AG10803 (cell line): ENCODE results near the gene CLTB.

ENCODE experiments used
- DNase-seq: peaks from one replicate; pipeline ENCODE4 v3.0.0; 2010; ENCODE audit warnings: low read depth
- H3K4me3 ChIP-seq: 2 replicates; pipeline ENCODE4 v1.5.1; 2011; ENCODE audit warnings: mild to moderate bottlenecking, low read length, control low read depth
- TF ChIP-seq, protein P1 (sequence below): conservative IDR thresholded peaks from 2 replicates; pipeline ENCODE4 v1.5.1; 2011; ENCODE audit warnings: mild to moderate bottlenecking, low read length, control low read depth, inconsistent platforms

Gene CLTB

DNA sequence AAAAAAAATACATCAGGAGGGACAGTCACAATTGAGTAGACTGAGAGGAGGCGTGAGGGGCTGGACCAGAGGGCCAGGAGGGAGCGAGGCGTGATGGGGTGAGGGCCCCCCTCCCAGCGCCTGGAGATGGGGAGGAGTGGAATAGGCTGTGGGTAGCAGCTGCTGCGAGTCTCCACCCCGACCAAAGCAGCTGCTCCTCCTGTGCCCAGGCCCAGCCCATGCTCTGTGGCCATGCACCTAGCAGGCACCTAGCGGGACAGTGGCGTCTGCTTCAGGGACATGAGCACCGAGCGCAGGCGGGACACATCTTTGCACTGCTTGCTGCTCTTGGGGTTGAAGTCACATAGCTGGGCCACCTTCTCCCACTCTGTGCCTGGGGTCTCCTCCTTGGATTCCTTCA is 23.8 kb downstream of the CLTB start:
- TF ChIP-seq, protein P1, sequence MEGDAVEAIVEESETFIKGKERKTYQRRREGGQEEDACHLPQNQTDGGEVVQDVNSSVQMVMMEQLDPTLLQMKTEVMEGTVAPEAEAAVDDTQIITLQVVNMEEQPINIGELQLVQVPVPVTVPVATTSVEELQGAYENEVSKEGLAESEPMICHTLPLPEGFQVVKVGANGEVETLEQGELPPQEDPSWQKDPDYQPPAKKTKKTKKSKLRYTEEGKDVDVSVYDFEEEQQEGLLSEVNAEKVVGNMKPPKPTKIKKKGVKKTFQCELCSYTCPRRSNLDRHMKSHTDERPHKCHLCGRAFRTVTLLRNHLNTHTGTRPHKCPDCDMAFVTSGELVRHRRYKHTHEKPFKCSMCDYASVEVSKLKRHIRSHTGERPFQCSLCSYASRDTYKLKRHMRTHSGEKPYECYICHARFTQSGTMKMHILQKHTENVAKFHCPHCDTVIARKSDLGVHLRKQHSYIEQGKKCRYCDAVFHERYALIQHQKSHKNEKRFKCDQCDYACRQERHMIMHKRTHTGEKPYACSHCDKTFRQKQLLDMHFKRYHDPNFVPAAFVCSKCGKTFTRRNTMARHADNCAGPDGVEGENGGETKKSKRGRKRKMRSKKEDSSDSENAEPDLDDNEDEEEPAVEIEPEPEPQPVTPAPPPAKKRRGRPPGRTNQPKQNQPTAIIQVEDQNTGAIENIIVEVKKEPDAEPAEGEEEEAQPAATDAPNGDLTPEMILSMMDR = no peak

GRCh38 chr5:176391999-176392398 is 24.3 kb downstream of the CLTB start:
- TF ChIP-seq, protein P1 = no peak
- no peak overlapping the region for H3K4me3 ChIP-seq
- DNase-seq = no peak

More for the DNA sequence above, 23.8 kb downstream of the CLTB start:
- DNase-seq = no peak
- H3K4me3 ChIP-seq = no peak overlapping the region

DNA sequence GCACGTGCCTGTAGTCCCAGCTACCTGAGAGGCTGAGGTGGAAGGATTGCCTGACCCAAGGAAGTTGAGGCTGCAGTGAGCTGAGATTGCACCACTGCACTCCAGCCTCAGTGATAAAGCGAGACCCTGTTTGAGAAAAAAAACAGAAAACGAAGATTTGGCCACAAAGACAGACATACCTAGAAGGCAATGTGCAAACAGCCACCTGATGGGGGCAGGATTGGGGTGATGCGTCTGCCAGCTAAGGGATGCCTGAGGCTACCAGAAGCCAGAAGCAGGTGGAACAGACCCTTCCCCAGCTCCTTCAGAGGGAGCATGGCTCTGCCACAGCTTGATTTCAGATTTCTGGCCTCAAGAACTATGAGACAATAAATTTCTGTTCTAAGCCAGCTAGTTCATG is 24.9 kb downstream of the CLTB start:
- TF ChIP-seq, protein P1 = no peak

DNA sequence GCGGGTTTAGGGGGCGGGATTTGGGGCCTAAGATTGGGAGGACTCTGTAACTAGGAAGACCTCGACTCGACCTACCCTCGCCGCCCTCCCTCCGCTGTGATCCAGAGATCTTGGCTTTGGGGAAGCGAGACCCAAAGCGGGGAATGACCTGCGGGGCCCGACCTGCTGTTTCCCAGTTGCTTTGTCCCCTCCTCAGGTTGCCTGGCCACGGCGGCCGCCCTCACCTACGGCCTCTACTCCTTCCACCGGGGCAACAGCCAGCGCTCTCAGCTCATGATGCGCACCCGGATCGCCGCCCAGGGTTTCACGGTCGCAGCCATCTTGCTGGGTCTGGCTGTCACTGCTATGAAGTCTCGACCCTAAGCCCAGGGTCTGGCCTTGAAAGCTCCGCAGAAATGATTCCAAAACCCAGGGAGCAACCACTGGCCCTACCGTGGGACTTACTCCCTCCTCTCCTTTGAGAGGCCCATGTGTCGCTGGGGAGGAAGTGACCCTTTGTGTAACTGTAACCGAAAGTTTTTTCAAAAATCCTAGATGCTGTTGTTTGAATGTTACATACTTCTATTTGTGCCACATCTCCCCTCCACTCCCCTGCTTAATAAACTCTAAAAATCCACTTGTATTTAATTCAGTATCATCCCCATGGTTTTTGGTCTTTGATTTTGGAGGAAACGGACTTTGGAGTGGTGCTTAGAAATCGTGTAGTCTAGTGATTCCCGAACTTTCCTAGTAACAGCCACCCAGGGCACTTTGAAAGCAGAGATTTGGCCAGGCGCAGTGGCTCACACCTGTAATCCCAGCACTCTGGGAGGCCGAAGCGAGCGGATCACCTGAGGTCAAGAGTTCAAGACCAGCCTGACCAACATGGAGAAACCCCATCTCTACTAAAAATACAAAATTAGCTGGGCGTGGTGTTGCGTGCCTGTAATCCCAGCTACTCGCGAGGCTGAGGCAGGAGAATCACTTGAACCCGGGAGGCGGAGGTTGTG is 26.9 kb downstream of the CLTB start:
- no peak for DNase-seq
- peak overlapping the region; percentile 97 for H3K4me3 ChIP-seq
- TF ChIP-seq, protein P1 = no peak

More for the DNA sequence above, 24.9 kb downstream of the CLTB start:
- no peak overlapping the region for H3K4me3 ChIP-seq
- no peak for DNase-seq

DNA sequence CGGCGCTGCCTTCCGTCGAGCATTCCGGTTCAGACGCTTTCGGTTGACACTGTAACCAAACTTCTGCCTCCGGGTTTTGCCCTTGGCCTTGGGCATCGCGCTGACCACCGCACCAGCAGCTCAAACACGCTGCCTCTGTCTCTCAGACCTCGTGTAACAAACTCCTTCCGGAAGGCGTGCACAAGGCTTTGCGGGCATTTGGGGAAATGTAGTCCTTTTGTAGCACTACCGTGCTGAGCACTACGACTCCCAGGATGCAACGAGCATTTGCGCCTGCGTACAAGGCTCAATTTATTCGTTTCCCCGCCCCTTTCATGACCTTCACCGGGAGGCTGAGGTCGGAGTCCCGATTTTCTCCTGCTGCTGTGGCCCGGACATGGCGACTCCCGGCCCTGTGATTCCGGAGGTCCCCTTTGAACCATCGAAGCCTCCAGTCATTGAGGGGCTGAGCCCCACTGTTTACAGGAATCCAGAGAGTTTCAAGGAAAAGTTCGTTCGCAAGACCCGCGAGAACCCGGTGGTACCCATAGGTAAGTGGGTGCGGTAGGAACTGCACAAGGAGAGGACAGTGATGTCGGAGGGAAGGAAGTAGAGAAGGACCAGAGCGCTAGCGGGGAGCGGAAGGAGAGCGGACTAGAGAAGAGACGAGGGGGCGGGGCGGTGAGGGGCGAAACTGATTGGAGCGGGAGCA is 27.8 kb downstream of the CLTB start, which contains the start of the genes HIGD2A and NOP16:
Gene HIGD2A, plus strand, starts transcription at position 308 of the 691 bp plus-strand sequence. Its CDS starts 69 bp downstream, at position 377.
Gene NOP16, minus strand, starts transcription at position 155 of the 691 bp plus-strand sequence. Its CDS starts 59 bp downstream, at position 96.
- peak; percentile 98 for DNase-seq
- TF ChIP-seq, protein P1 = no peak
- peak within 1 kb of the TSS; percentile 97 for H3K4me3 ChIP-seq

DNA sequence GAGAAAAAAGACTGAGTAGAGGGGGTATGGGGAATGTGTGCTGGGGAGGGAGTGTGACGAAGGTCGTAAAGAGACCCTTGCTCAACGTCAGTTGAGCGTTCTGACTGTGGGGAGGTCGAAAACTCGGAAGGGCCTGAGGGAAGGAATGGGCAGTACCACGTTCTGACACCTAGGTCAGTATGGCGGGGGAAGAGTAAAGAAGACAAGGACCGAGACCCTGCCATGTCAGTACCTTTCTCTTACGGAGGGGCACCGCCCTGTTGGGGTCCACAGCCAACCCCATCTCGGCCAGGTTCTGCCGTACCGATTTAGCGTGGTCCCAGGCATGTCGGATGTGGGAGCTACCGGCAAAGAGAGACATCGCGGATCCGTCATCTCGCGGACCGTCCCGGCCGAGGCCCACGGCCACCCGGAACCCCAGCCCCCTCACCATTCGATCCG is 28.3 kb downstream of the CLTB start:
- TF ChIP-seq, protein P1 = no peak
- peak overlapping the region; percentile 97 for H3K4me3 ChIP-seq
- no peak for DNase-seq
